Suprapubic skin (tissue), 4 donors: ENCODE measurements around the gene KLF4. TPM values are rescaled to one million over a fixed set of nuclear protein-coding genes. Genes with fewer than 3 reads are reported as not detected.

Experiments
- DNase-seq, 2 donors: peaks; one replicate each; pipeline ENCODE4 v3.0.0-alpha.2; 2019; ENCODE audit warnings: low spot score in 2 of 2
- H3K27ac ChIP-seq: fragments of 200-600 bp; sonication (generic); one replicate; pipeline ENCODE4 v1.5.1; 2019
- H3K27me3 ChIP-seq: fragments of 200-600 bp; sonication (generic); one replicate; pipeline ENCODE4 v1.5.1; 2019
- H3K36me3 ChIP-seq: fragments of 200-600 bp; sonication (generic); one replicate; pipeline ENCODE4 v1.5.1; 2019
- H3K4me1 ChIP-seq: fragments of 200-600 bp; sonication (generic); one replicate; pipeline ENCODE4 v1.5.1; 2019
- H3K4me3 ChIP-seq: fragments of 200-600 bp; sonication (generic); one replicate; pipeline ENCODE4 v1.5.1; 2019; ENCODE audit warnings: mild to moderate bottlenecking
- H3K9me3 ChIP-seq: fragments of 200-600 bp; sonication (generic); one replicate; pipeline ENCODE4 v1.5.1; 2019
- EP300 ChIP-seq: sonication (generic); formaldehyde crosslinking; IDR thresholded peaks from one replicate; pipeline ENCODE4 v1.6.1; 2017; ENCODE audit warnings: antibody characterized with exemption
- POLR2A ChIP-seq, 2 donors: fragments of 450-650 bp; IDR thresholded peaks; one replicate each; pipeline ENCODE4 v1.6.1; 2017; ENCODE audit warnings: antibody characterized with exemption in 2 of 2, mild to moderate bottlenecking in 2 of 2, moderate library complexity in 2 of 2
- POLR2AphosphoS5 ChIP-seq, 3 donors: sonication (generic); formaldehyde crosslinking; IDR thresholded peaks; one replicate each; pipeline ENCODE4 v1.6.1; 2017; ENCODE audit warnings: antibody characterized with exemption in 3 of 3
- WGBS: methylation state at CpG from one replicate; pipeline ENCODE4 v1.1.5; 2018; 5-methylcytosine and 5-hydroxymethylcytosine counted together
- total RNA-seq, 4 donors: library from RNA; depleted of rRNA; stranded (reverse); fragments of >200 nt; gene quantifications; one replicate each; pipeline ENCODE4 v1.1.0, GENCODE V29; 2016
- TF ChIP-seq, protein P1 (sequence below), 2 donors: fragments of 200-600 bp in 1 of 2; fragments of 450-650 bp in 1 of 2; sonication (generic) in 1 of 2; IDR thresholded peaks; one replicate each; pipeline ENCODE4 v1.5.1; 2016 to 2019; ENCODE audit warnings: antibody characterized with exemption in 2 of 2, mild to moderate bottlenecking in 1 of 2, moderate library complexity in 1 of 2

The KLF4 gene
- total RNA-seq, 4 donors from 2014 or later = 613 to 1,231 (median 708) TPM

DNA sequence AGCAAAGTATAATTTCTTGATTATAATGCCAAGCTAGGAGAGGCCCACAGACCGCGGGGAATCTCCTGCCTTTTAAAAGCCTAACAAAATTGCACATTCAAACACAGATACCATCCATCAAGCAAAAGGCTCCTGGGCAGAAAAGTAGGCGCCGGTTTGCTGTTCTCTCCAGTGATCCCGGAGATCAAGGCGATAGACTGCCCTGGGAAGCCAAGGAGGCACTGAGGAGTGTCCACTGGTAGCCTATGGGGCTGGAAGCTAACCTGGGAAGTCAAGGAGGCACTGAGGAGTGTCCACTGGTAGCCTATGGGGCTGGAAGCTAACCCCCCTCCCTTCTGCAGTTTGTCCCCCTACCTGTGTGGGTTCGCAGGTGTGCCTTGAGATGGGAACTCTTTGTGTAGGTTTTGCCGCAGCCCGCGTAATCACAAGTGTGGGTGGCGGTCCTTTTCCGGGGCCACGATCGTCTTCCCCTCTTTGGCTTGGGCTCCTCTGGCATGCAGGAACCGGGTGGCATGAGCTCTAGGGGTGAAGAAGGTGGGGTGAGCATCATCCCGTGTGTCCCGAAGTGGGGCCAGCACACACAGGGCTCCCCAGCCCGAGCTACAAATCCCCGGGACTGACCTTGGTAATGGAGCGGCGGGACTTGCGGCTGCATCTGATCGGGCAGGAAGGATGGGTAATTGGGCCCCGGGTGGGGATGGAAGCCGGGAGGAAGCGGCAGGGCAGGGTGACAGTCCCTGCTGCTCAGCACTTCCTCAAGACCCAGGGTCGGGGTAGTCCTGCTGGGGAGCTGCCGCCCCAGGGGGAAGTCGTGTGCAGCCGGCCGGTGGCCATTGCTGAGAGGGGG is 2.7 kb downstream of the KLF4 start:
- H3K27me3 ChIP-seq = no peaks in the 10 kb centered on the region
- peak; percentile 73 to 80 for DNase-seq
- peak overlapping the region; percentile 99 for H3K27ac ChIP-seq
- WGBS = 21% methylated on average over 31 of the region's 31 CpGs
- peaks cover 30% of the 10 kb centered on the region for H3K36me3 ChIP-seq
- TF ChIP-seq POLR2AphosphoS5 (IDR thresholded peaks at IDR 0.05) (peak in 1 of 3 donors; percentile 11), EP300 (no peak), POLR2A (IDR thresholded peaks at IDR 0.05) (no peak)
- TF ChIP-seq, protein P1, sequence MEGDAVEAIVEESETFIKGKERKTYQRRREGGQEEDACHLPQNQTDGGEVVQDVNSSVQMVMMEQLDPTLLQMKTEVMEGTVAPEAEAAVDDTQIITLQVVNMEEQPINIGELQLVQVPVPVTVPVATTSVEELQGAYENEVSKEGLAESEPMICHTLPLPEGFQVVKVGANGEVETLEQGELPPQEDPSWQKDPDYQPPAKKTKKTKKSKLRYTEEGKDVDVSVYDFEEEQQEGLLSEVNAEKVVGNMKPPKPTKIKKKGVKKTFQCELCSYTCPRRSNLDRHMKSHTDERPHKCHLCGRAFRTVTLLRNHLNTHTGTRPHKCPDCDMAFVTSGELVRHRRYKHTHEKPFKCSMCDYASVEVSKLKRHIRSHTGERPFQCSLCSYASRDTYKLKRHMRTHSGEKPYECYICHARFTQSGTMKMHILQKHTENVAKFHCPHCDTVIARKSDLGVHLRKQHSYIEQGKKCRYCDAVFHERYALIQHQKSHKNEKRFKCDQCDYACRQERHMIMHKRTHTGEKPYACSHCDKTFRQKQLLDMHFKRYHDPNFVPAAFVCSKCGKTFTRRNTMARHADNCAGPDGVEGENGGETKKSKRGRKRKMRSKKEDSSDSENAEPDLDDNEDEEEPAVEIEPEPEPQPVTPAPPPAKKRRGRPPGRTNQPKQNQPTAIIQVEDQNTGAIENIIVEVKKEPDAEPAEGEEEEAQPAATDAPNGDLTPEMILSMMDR (IDR thresholded peaks at IDR 0.05) = no peak
- peak overlapping the region; percentile 85 for H3K4me3 ChIP-seq
- no peaks in the 10 kb centered on the region for H3K9me3 ChIP-seq
- peaks cover 32% of the 10 kb centered on the region for H3K4me1 ChIP-seq

GRCh38 chr9:107485458-107486043 is 4.0 kb downstream of the KLF4 start:
- Histone ChIP-seq H3K4me3 (peak overlapping the region; percentile 85), H3K36me3 (peaks cover 30% of the 10 kb centered on the region), H3K4me1 (peaks cover 23% of the 10 kb centered on the region), H3K27me3 (no peaks in the 10 kb centered on the region), H3K9me3 (no peaks in the 10 kb centered on the region), H3K27ac (peak overlapping the region; percentile 99)
- DNase-seq = peak in 1 of 2 donors; percentile 67
- TF ChIP-seq EP300 (no peak), POLR2AphosphoS5 (IDR thresholded peaks at IDR 0.05) (no peak), POLR2A (IDR thresholded peaks at IDR 0.05) (no peak)
- TF ChIP-seq, protein P1 (IDR thresholded peaks at IDR 0.05) = no peak
- 46% methylated on average over 15 of the region's 15 CpGs for WGBS

- 25% methylated on average over 4 of the region's 4 CpGs for WGBS
- no peaks in the 10 kb centered on the region for H3K27me3 ChIP-seq
- no peaks in the 10 kb centered on the region for H3K9me3 ChIP-seq
- peak overlapping the region; percentile 85 for H3K4me3 ChIP-seq
- no peak for DNase-seq
- TF ChIP-seq POLR2AphosphoS5 (IDR thresholded peaks at IDR 0.05) (peak in 2 of 3 donors; percentile 28 to 59), POLR2A (IDR thresholded peaks at IDR 0.05) (no peak)
- TF ChIP-seq, protein P1 (IDR thresholded peaks at IDR 0.05) = peak; percentile 25 to 42
- peaks cover 30% of the 10 kb centered on the region for H3K36me3 ChIP-seq
- H3K4me1 ChIP-seq = peaks cover 19% of the 10 kb centered on the region
- H3K27ac ChIP-seq = peak overlapping the region; percentile 99
Measured at GRCh38 chr9:107484117-107484723, 5.3 kb downstream of the KLF4 start.

- WGBS = 51% methylated on average over 2 of the region's 2 CpGs
Measured at GRCh38 chr9:107483666-107484065, 5.9 kb downstream of the KLF4 start.

More at GRCh38 chr9:107483666-107484065, 5.9 kb downstream of the KLF4 start:
- H3K4me1 ChIP-seq = peaks cover 19% of the 10 kb centered on the region
- TF ChIP-seq, protein P1 (IDR thresholded peaks at IDR 0.05) = no peak
- no peak for TF ChIP-seq POLR2A (IDR thresholded peaks at IDR 0.05)
- H3K27me3 ChIP-seq = no peaks in the 10 kb centered on the region
- peak overlapping the region; percentile 99 for H3K27ac ChIP-seq
- peaks cover 30% of the 10 kb centered on the region for H3K36me3 ChIP-seq
- H3K9me3 ChIP-seq = no peaks in the 10 kb centered on the region
- no peak for DNase-seq
- peak overlapping the region; percentile 85 for H3K4me3 ChIP-seq
